ENCODE data around the gene EPG5.

DNA sequence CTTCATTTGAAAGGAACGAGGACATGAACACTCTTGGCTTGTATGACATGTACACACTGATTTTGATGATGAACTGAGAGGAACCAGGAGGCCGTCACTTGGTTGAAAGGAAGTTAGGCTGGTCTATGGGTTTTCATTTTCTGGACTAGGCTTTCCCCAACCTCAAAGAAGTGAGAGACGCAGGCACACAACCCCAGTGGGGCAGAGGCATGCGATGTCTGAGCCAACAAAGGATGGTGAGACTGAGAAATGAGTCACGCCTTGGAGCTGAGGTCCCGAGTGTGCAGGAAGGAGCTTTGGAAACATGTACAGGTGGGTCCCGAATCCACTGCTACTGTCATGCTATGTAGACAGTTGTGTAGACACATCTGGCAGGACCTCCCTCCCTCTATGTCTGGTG lies 117.6 kb downstream of the EPG5 start:
- TF ChIP-seq, protein P1, sequence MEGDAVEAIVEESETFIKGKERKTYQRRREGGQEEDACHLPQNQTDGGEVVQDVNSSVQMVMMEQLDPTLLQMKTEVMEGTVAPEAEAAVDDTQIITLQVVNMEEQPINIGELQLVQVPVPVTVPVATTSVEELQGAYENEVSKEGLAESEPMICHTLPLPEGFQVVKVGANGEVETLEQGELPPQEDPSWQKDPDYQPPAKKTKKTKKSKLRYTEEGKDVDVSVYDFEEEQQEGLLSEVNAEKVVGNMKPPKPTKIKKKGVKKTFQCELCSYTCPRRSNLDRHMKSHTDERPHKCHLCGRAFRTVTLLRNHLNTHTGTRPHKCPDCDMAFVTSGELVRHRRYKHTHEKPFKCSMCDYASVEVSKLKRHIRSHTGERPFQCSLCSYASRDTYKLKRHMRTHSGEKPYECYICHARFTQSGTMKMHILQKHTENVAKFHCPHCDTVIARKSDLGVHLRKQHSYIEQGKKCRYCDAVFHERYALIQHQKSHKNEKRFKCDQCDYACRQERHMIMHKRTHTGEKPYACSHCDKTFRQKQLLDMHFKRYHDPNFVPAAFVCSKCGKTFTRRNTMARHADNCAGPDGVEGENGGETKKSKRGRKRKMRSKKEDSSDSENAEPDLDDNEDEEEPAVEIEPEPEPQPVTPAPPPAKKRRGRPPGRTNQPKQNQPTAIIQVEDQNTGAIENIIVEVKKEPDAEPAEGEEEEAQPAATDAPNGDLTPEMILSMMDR (conservative IDR thresholded peaks at IDR 0.05), result no peak
- no peak for TF ChIP-seq ZFX (IDR thresholded peaks at IDR 0.05)

Data from C4-2B (cell line).